Measurements from ENCODE around the gene PLP1.

GRCh38 chrX:103773445-103773844 lies 3.2 kb upstream of the PLP1 start:
- TF ChIP-seq POLR2AphosphoS5 (IDR thresholded peaks at IDR 0.05; ENCODE audit: low read depth, low read length) (no peak), CTCF (IDR thresholded peaks at IDR 0.05) (no peak), RXRA (IDR thresholded peaks at IDR 0.05; ENCODE audit: borderline replicate concordance, low read depth) (no peak), FOXJ3 (CRISPR knock-in tag; IDR thresholded peaks at IDR 0.05) (no peak), TAF1 (IDR thresholded peaks at IDR 0.05; ENCODE audit: borderline replicate concordance, low read depth, low read length) (no peak), RAD21 (IDR thresholded peaks at IDR 0.05; ENCODE audit: low read length) (no peak), EP300 (IDR thresholded peaks at IDR 0.05; ENCODE audit: borderline replicate concordance in 1 of 2, low read depth in 1 of 2, low read length in 1 of 2) (no peak), TCF12 (IDR thresholded peaks at IDR 0.05) (no peak), GABPA (IDR thresholded peaks at IDR 0.05; ENCODE audit: low read depth) (no peak), NFIC (IDR thresholded peaks at IDR 0.05; ENCODE audit: borderline replicate concordance) (no peak)
